Thoracic aorta (tissue), 2 donors: ENCODE data around the gene CACNA1B. TPM values are rescaled to one million over a fixed set of nuclear protein-coding genes. Genes with fewer than 3 reads are reported as not detected.

Experiments used
- ATAC-seq: fragments of 150-250 bp; one replicate; pipeline ENCODE4 v1.8.0; 2017; ENCODE audit warnings: low read depth; ENCODE audit not compliant: insufficient number of reproducible peaks, low FRiP score
- DNase-seq: peaks from one replicate; pipeline ENCODE4 v3.0.0-alpha.2; 2020; ENCODE audit warnings: low spot score
- H3K27ac ChIP-seq, 2 donors: fragments of 200-600 bp; sonication (generic); 1 replicate in 1 of 2; 2 replicates in 1 of 2; pipeline ENCODE4 v1.5.1; 2016; ENCODE audit warnings: mild to moderate bottlenecking in 2 of 2, moderate library complexity in 2 of 2
- H3K27me3 ChIP-seq: fragments of 200-600 bp; sonication (generic); replicated peaks from 2 replicates; pipeline ENCODE4 v1.6.0; 2016; ENCODE audit warnings: mild to moderate bottlenecking; ENCODE audit not compliant: insufficient read depth
- H3K36me3 ChIP-seq: fragments of 200-600 bp; sonication (generic); one replicate; pipeline ENCODE4 v1.5.1; 2016
- H3K4me1 ChIP-seq, 2 donors: fragments of 200-600 bp; sonication (generic); 1 replicate in 1 of 2; 2 replicates in 1 of 2; pipeline versions ENCODE4 v1.5.1 to v1.6.0; 2016; ENCODE audit warnings: low read depth in 2 of 2, mild to moderate bottlenecking in 1 of 2; ENCODE audit not compliant: control insufficient read depth in 1 of 2
- H3K4me3 ChIP-seq: fragments of 200-600 bp; sonication (generic); 2 replicates; pipeline ENCODE4 v1.5.1; 2016; ENCODE audit warnings: mild to moderate bottlenecking
- H3K9me3 ChIP-seq: fragments of 200-600 bp; sonication (generic); 2 replicates; pipeline ENCODE4 v1.5.1; 2016
- CTCF ChIP-seq: fragments of 200-600 bp; sonication (generic); IDR thresholded peaks from one replicate; pipeline ENCODE4 v1.5.1; 2019; ENCODE audit warnings: antibody characterized with exemption
- total RNA-seq, 2 donors: library from RNA; depleted of rRNA; stranded (reverse); fragments of >200 nt; gene quantifications; one replicate each; pipeline versions ENCODE4 v1.1.0 to v1.2.3, GENCODE V29; 2016

The CACNA1B gene
- total RNA-seq, 2 donors from 2014 or later, result 0.07 to 0.14 TPM

GRCh38 chr9:138065287-138065686 lies 187.7 kb downstream of the CACNA1B start:
- no peak for TF ChIP-seq CTCF
- H3K4me1 ChIP-seq, result no peaks in the 10 kb centered on the region
- no peak overlapping the region for H3K4me3 ChIP-seq
- no peaks in the 10 kb centered on the region for H3K36me3 ChIP-seq
- H3K27ac ChIP-seq, result no peak overlapping the region
- ATAC-seq (no peak), DNase-seq (no peak)
- no peaks in the 10 kb centered on the region for H3K9me3 ChIP-seq
- H3K27me3 ChIP-seq, result no peaks in the 10 kb centered on the region

- Histone ChIP-seq H3K36me3 (no peaks in the 10 kb centered on the region), H3K4me3 (no peak overlapping the region), H3K9me3 (no peaks in the 10 kb centered on the region), H3K27ac (no peak overlapping the region), H3K27me3 (no peaks in the 10 kb centered on the region), H3K4me1 (no peaks in the 10 kb centered on the region)
- ATAC-seq (no peak), DNase-seq (no peak)
- TF ChIP-seq CTCF, result no peak
Observed at GRCh38 chr9:138066049-138066448, 188.5 kb downstream of the CACNA1B start.

- no peak for ATAC-seq
- no peak for DNase-seq
- no peaks in the 10 kb centered on the region for H3K9me3 ChIP-seq
- TF ChIP-seq CTCF, result no peak
- H3K36me3 ChIP-seq, result no peaks in the 10 kb centered on the region
- H3K27me3 ChIP-seq, result no peaks in the 10 kb centered on the region
- no peaks in the 10 kb centered on the region for H3K4me1 ChIP-seq
- H3K4me3 ChIP-seq, result no peak overlapping the region
- no peak overlapping the region for H3K27ac ChIP-seq
Observed at GRCh38 chr9:138067613-138068367, 190.2 kb downstream of the CACNA1B start.

- no peak for ATAC-seq
- H3K27ac ChIP-seq, result no peak overlapping the region
- TF ChIP-seq CTCF, result no peak
- no peaks in the 10 kb centered on the region for H3K4me1 ChIP-seq
- no peaks in the 10 kb centered on the region for H3K9me3 ChIP-seq
- DNase-seq, result no peak
- H3K27me3 ChIP-seq, result no peaks in the 10 kb centered on the region
- no peak overlapping the region for H3K4me3 ChIP-seq
- H3K36me3 ChIP-seq, result no peaks in the 10 kb centered on the region
Observed at GRCh38 chr9:138068601-138069035, 191.0 kb downstream of the CACNA1B start.

- no peak for DNase-seq
- no peak overlapping the region for H3K4me3 ChIP-seq
- H3K27ac ChIP-seq, result no peak overlapping the region
- no peaks in the 10 kb centered on the region for H3K9me3 ChIP-seq
- H3K27me3 ChIP-seq, result no peaks in the 10 kb centered on the region
- H3K36me3 ChIP-seq, result no peaks in the 10 kb centered on the region
- ATAC-seq, result no peak
- H3K4me1 ChIP-seq, result no peaks in the 10 kb centered on the region
- TF ChIP-seq CTCF, result no peak
Observed at GRCh38 chr9:138069731-138070456, 192.3 kb downstream of the CACNA1B start.
